HK-2 (cell line): ENCODE results near the gene GPX4.

ENCODE experiments used
- DNase-seq: peaks from one replicate; pipeline ENCODE4 v3.0.0-alpha.2; 2018; ENCODE audit not compliant: unreplicated experiment

GPX4 gene

DNA sequence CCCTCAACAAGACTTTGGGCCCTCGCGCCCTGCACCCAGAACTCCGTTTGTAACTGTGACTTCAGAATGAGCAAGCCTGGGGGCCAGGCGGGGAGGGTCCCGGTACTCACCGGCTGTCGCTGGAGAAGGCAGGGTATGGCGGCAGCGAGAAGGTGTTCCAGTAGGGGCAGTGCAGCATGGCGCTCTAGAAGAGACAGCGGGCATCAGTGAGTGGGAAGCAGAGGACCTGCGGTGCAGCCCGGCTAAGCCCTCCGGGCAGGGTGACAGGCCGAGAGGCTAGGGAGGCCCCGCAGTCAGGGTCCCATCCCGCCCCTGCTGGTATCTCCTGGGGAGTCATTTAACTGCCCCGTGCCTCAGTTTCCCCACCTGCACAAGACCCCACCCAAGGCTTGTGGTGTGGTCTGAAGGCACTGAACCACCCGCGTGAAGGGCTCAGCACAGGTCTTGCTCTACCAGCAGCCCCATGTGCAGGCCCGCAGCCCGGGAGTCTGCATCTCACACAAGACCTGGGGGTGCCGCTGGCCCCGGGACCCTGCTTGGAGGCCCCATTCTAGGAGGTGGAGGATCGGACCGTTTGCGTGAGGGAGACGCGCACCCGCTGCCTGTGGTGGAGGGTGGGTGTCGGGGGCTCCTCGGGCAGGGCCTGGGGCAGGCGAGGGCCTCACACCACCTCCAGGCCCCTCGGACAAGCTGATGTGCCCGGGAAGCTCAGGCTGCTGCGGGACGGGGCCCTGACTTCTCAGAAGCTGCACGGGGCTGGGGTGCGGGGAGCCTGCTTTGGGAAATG lies 45.7 kb downstream of the GPX4 start:
- no peak for DNase-seq

DNA sequence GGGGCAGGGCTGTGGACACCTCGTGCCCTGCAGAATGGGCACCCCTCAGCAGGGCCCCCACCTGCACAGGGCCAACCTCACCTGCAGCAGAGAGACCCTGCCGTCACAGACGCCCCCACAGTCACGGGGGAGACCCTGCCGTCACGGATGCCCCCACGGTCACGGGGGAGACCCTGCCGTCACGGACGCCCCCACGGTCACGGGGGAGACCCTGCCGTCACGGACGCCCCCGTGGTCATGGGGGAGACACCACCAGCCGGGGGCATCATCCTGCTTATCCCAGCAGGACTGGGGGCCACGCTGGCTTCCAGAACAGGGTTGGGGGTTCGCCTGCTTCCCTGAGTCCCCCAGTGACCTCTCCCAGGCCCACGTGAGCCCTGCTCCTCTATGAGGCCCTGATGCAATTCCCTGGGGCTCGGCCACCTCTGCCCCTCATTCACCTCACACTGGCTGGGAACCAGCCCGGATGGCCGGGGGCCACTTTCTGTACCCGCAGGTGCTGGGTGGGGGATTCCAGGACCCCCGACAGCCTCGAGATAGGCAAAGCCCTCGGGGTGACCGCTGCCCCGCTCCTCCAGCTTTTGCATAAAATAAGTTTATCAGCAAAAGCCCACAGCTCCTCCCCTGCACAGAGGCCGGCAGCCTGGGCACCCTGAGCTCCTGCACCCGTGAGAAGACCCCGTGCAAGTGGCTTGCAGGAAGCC lies 46.7 kb downstream of the GPX4 start:
- DNase-seq: no peak

DNA sequence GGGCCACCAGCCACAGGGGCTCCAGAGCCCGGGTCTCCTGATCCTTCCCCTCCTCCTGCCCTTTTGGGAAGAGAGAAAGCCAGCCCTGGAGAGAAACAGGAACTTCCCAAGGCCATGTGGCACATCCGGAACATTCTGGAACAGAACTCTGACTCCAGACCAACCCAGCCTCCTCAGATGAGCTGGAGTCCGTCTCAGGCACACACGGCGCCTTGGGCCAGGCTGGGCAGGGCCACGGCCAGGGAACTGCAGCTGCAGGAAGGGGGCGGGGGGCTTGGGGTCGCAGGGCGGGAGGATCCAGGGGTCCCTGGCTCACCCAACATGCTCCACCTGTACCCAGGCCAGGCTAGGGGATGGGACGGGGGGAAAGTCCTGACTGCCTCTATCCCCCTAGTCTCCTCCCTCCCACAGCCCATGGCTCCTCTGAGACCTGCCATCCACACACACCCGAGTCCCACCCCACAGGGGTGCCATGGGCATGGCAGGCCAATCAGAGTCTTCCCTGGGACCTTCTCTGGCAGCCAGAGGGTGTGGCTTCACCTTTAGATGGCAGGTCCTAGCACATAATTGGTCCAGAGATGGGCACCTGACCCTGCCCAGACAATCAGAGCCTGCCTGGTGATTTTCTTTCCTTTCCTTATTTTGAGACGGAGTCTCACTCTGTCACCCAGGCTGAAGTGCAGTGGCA lies 47.4 kb downstream of the GPX4 start:
- no peak for DNase-seq

DNA sequence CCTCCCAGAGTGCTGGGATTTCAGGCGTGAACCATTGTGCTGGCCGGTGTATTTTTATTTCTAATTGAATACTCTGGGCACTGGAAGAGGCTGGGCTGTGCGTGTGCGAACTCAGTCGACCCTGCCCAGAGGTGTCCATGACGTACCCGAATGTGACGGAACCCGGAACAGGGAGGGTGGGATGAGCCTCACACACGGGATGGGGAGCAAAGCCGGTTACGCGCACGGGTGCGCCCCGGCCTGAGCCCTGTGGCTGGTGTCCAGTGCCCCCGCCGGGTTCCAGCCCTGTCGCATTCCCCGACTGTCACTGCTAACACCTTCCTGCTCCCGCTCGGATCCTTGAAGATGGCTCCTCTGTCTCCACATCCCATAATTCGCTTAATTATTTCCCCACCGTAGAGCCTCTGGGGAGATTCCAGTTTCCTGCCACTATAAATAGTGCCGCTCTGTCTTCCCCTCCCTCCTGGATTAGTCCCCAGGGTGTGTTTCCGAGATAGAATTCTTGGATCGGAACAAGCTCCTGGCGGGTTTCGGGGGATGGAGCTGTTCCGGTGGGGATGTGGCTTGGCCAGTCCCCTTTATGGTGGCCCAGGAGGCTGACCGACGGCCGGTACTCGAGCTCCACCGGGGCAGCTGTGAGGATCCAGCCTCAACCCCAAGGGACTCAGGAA lies 48.3 kb downstream of the GPX4 start:
- DNase-seq: no peak

DNA sequence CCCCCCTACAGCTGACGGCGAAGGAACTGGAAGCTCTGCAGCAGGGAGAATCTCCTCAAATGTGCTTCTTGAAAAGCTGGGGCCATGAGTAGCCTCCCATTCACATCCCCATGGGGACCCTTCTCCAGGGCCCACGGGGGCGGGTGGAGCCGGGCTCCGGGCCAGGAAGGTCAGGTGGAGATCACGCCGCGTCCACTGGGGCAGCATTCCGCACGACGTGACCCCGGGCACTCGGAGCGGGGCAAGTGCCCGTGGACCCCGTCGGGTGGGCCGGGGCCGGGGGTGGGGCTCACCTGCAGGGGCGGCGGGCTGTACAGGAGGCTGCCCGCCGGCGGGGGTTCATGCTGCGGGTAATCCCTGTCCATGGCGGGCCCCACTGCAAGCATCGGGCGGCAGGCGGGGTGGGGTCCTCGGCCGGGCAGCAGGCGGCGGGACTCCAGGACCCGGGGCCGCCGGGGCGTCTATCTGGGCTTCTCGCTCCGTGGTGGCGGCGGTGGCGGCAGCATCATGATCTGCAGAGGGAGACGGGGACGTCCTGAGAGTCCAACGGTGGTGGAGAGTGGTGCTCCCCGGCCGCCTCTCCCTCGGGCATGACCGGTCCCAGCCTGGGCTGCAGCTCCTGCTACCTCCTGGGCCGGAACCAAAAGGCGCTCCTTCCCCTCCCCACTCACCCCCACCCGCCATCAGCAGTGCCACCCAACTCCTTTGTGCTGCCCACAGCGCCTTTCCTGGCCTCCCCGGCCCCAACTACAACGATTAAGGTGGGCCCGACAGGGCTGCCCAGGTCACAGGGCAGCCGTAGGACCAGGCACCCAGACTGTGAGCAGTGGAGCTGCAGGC lies 50.3 kb downstream of the GPX4 start:
- DNase-seq: no peak

DNA sequence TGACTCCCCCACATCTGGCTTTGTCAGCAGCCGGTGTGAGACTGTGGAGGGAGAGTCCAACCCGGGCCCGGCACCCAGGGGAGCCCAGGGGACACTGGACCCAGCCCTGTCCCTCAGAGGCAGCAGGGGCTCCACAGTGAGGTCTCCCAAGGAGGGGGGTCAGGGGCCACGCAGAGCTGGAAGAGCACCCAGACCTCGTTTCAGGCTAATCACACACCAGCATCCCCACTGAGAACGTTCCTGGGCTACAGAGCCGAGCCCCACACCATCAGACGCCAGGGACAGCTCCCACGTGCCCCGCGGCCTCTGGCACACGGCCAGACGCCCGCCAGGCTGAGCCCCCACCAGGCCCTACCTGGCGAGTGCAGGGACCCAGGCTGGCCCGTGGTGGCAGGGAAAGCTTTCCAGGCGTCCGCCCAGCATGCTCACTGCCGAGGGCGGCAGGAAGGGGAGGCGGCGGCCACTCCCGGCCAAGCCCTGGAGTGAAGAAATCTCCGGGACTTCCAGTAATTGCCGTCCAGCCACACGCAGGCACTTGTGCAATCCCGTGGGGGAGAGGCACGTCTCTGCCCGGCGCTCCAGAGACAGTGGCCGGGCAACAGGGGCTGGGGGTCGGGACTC lies 51.0 kb downstream of the GPX4 start:
- no peak for DNase-seq

DNA sequence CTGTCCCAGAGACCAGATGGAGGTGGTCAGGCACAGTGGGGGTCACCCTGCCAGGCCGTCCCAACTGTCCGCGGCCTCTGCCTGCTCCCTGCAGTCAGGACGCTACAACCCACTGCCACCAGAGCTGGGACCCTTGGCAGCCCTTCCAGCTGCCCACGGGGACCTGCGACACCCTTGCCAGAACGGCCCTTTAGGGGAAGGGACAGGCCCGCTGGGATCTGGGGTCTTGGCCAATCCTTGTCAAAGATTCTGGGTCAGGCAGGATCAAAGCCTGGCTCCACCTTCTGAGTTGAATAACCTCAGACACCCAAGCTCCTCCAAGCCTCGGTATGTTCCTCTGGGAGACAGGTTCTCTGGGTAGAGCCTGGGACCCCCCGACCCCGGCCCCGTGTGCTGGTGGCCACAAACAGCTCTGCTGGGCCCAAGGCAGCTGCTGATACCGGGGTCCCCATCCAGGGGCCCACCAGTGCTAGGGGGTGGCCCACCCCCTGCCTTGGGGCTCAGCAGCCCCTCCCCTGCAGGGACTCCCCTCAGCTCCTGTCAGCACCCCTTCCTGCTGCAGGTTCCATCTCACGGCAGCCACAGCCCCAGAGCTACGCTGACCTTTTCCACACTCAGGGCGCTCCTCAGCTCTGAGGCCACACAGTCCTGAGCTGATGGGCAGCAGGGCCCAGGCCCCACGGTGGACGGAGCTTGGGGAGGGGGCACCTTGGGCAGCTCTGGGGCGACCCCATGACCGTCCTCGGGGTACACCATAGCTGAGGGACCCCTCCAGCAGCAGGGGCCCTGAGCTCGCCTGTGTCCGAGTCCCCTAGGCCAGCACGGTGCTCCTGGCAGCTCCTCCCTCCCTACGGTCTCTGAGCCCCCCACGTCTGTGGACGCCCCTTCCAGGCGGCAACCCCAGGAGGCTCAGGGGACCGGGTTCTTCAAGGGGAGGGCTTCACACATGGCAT lies 51.8 kb downstream of the GPX4 start:
- DNase-seq: no peak
